Transverse colon (tissue), 4 donors: ENCODE data around the gene DGKD.

Experiments used
- POLR2A ChIP-seq: fragments of 450-650 bp; IDR thresholded peaks from one replicate; pipeline ENCODE4 v1.6.1; 2016; ENCODE audit warnings: antibody characterized with exemption, mild to moderate bottlenecking, moderate library complexity
- POLR2AphosphoS5 ChIP-seq, 3 donors: sonication (generic); formaldehyde crosslinking; IDR thresholded peaks; one replicate each; pipeline ENCODE4 v1.6.1; 2016; ENCODE audit warnings: antibody characterized with exemption in 3 of 3
- TF ChIP-seq, protein P1 (sequence below), 5 experiments: fragments of 200-600 bp in 3 of 5; fragments of 450-650 bp in 2 of 5; sonication (generic) in 3 of 5; IDR thresholded peaks; 1 replicate in 2 of 5; 2 replicates in 3 of 5; pipeline ENCODE4 v1.5.1; 2016 to 2017; ENCODE audit warnings: antibody characterized with exemption in 5 of 5, inconsistent platforms in 3 of 5, mild to moderate bottlenecking in 2 of 5, moderate library complexity in 1 of 5

DNA sequence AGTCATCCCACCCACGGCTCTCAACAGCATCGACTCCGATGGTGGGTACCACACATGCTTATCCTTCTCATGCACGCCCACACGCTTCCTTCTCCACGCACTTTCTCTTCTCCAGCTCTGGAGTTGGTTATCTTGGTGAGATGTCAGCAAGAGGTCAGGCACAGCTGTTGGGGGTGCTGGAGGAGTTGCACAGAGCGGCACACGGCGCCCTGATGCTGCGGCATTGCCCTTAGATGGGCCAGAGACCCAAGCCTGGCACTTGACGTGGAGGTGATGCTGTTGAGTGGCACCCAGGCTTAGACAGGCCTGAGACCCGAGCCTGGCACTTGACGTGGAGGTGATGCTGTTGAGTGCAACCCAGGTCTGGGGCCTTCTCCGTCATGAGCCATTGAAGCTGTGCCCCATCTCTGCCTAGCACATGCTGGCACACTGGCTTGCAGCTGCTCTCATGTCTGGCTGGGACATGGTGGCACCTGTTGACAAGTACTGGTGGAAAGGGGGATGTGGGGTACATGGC lies 83.2 kb downstream of the DGKD start:
- TF ChIP-seq POLR2A, result no peak
- TF ChIP-seq, protein P1, sequence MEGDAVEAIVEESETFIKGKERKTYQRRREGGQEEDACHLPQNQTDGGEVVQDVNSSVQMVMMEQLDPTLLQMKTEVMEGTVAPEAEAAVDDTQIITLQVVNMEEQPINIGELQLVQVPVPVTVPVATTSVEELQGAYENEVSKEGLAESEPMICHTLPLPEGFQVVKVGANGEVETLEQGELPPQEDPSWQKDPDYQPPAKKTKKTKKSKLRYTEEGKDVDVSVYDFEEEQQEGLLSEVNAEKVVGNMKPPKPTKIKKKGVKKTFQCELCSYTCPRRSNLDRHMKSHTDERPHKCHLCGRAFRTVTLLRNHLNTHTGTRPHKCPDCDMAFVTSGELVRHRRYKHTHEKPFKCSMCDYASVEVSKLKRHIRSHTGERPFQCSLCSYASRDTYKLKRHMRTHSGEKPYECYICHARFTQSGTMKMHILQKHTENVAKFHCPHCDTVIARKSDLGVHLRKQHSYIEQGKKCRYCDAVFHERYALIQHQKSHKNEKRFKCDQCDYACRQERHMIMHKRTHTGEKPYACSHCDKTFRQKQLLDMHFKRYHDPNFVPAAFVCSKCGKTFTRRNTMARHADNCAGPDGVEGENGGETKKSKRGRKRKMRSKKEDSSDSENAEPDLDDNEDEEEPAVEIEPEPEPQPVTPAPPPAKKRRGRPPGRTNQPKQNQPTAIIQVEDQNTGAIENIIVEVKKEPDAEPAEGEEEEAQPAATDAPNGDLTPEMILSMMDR (IDR thresholded peaks at IDR 0.05), result no peak
- no peak for TF ChIP-seq POLR2AphosphoS5 (IDR thresholded peaks at IDR 0.05)
